A673 (cell line): Measurements from ENCODE around the gene OLFM3. TPM values are rescaled to one million over a fixed set of nuclear protein-coding genes. Genes with fewer than 3 reads are reported as not detected.
A peak's percentile ranks its signal among the peaks of the same experiment; 100 is the strongest.

Experiments
- BruUV-seq: library from RNA; stranded (reverse); fragments of 400-500 nt; replicated peaks from 2 replicates; lab custom pipeline; 2021; lab: Mats Ljungman, UMichigan
- CTCF ChIA-PET: fragments of 300-600 bp; sonication (Branson Sonifier 250); formaldehyde crosslinking; loops from one replicate; lab custom pipeline; 2022; ENCODE audit warnings: antibody characterized with exemption; lab: Charles Lee
- POLR2A ChIA-PET: fragments of 300-600 bp; sonication (Branson Sonifier 250); formaldehyde crosslinking; loops from one replicate; lab custom pipeline; 2022; ENCODE audit warnings: antibody characterized with exemption; ENCODE audit not compliant: low non-redundant PET; lab: Charles Lee
- DNase-seq: peaks from one replicate; pipeline ENCODE4 v3.0.0-alpha.2; 2015; ENCODE audit warnings: low spot score
- H3K27ac ChIP-seq: fragments of 200-600 bp; sonication (generic); 2 replicates; pipeline ENCODE4 v1.5.1; 2016; ENCODE audit warnings: mixed run types, low read depth, mild to moderate bottlenecking, mixed read lengths, antibody characterized with exemption, low read length; ENCODE audit not compliant: poor library complexity, severe bottlenecking
- H3K27me3 ChIP-seq: fragments of 200-600 bp; sonication (generic); replicated peaks from 2 replicates; pipeline ENCODE4 v1.6.1; 2017; ENCODE audit warnings: mixed run types, low read depth, mild to moderate bottlenecking, mixed read lengths, antibody characterized with exemption, low read length; ENCODE audit not compliant: insufficient read depth, poor library complexity
- H3K36me3 ChIP-seq: fragments of 200-600 bp; sonication (generic); 2 replicates; pipeline ENCODE4 v1.6.1; 2016; ENCODE audit warnings: mixed run types, mild to moderate bottlenecking, mixed read lengths, antibody characterized with exemption, low read length; ENCODE audit not compliant: insufficient read depth, poor library complexity, severe bottlenecking
- H3K4me1 ChIP-seq: fragments of 200-600 bp; sonication (generic); 2 replicates; pipeline ENCODE4 v1.6.1; 2017; ENCODE audit warnings: mixed run types, mild to moderate bottlenecking, mixed read lengths, antibody characterized with exemption, low read length; ENCODE audit not compliant: insufficient read depth, poor library complexity, severe bottlenecking
- H3K4me3 ChIP-seq: fragments of 200-600 bp; sonication (generic); 2 replicates; pipeline ENCODE4 v1.5.1; 2016; ENCODE audit warnings: low read depth, mixed run types, mild to moderate bottlenecking, mixed read lengths, low read length; ENCODE audit not compliant: poor library complexity, severe bottlenecking
- H3K9me3 ChIP-seq: fragments of 200-600 bp; sonication (generic); 2 replicates; pipeline ENCODE4 v1.6.1; 2016; ENCODE audit warnings: mixed run types, low read depth, mild to moderate bottlenecking, mixed read lengths, antibody characterized with exemption, low read length; ENCODE audit not compliant: poor library complexity, severe bottlenecking
- EZH2 ChIP-seq: fragments of 200-600 bp; sonication (generic); IDR thresholded peaks from 2 replicates; pipeline ENCODE4 v1.6.1; 2017; ENCODE audit warnings: borderline replicate concordance, low read depth, mild to moderate bottlenecking, mixed read lengths, antibody characterized with exemption, low read length; ENCODE audit not compliant: poor library complexity, severe bottlenecking
- intact Hi-C: fragments of 100-400 bp; cut with micrococcal nuclease; formaldehyde crosslinking; loops from one replicate; pipeline ENCODE4 v1.10.0; 2022; ENCODE audit not compliant: unreplicated experiment
- total RNA-seq: library from RNA; stranded (reverse); gene quantifications from 2 replicates; pipeline ENCODE4 v1.2.3, GENCODE V29; 2021
- TF ChIP-seq, protein P1 (sequence below): fragments of 300-800, 200-600 bp; sonication (generic); conservative IDR thresholded peaks from 2 replicates; pipeline ENCODE4 v1.5.1; 2017; ENCODE audit warnings: low read depth, mild to moderate bottlenecking, antibody characterized with exemption, low read length, moderate library complexity, mixed read lengths

The OLFM3 gene
- total RNA-seq, 1 experiment from 2014 or later = 85.0 TPM

DNA sequence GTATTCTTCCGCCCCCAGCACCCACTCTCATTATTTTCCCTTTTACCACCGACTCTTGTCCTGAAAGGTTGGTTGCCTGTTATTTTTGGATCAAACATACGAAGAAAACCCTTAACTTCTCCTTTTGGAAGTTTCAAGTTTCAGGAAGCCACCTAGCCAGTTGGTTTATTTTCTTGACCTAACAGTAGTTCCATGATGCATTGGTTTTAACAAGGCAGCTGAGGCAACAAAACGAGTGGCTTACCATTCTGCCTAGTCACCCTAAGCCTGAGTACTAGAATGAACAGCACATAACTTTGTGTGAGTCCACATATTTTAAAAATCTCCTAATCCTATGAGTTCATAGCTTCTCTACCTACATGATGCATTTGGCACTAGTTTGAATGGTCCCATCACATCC lies 28.9 kb downstream of the OLFM3 start:
- Histone ChIP-seq H3K27ac (no peak overlapping the region), H3K27me3 (no peaks in the 10 kb centered on the region), H3K9me3 (no peaks in the 10 kb centered on the region), H3K36me3 (peaks cover 11% of the 10 kb centered on the region), H3K4me3 (no peak overlapping the region), H3K4me1 (peaks cover 31% of the 10 kb centered on the region)
- TF ChIP-seq, protein P1, sequence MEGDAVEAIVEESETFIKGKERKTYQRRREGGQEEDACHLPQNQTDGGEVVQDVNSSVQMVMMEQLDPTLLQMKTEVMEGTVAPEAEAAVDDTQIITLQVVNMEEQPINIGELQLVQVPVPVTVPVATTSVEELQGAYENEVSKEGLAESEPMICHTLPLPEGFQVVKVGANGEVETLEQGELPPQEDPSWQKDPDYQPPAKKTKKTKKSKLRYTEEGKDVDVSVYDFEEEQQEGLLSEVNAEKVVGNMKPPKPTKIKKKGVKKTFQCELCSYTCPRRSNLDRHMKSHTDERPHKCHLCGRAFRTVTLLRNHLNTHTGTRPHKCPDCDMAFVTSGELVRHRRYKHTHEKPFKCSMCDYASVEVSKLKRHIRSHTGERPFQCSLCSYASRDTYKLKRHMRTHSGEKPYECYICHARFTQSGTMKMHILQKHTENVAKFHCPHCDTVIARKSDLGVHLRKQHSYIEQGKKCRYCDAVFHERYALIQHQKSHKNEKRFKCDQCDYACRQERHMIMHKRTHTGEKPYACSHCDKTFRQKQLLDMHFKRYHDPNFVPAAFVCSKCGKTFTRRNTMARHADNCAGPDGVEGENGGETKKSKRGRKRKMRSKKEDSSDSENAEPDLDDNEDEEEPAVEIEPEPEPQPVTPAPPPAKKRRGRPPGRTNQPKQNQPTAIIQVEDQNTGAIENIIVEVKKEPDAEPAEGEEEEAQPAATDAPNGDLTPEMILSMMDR = no peak
- no peak for TF ChIP-seq EZH2
- DNase-seq = no peak
- ChIA-PET POLR2A (no interaction called here), CTCF (no interaction called here)
- no TSS peak for BruUV-seq
- intact Hi-C loops = no loop called here

DNA sequence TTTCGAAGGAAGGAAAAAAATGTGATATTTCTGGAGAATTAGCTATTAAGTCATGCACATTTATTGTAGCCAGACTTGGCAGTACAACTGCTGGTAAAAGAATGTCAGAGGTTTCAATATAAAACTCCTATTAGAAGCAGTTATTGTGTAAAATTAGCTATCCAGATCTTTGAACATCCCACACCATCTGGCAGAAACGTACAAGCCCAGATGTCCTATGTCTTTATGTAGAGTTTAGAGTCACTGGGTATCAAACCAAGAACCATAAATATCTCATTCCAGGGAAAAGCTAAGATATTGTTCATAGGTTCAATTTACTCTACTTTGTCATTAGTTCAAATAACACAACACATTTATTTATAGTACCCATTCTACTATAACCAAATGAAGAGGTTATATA lies 31.4 kb downstream of the OLFM3 start:
- Histone ChIP-seq H3K27me3 (no peaks in the 10 kb centered on the region), H3K9me3 (no peaks in the 10 kb centered on the region), H3K4me1 (peaks cover 31% of the 10 kb centered on the region), H3K4me3 (no peak overlapping the region), H3K36me3 (peaks cover 11% of the 10 kb centered on the region), H3K27ac (no peak overlapping the region)
- POLR2A ChIA-PET = no interaction called here
- intact Hi-C loops = no loop called here
- BruUV-seq = no TSS peak
- CTCF ChIA-PET = no interaction called here
- DNase-seq = no peak
- TF ChIP-seq, protein P1 = no peak
- TF ChIP-seq EZH2 = no peak

DNA sequence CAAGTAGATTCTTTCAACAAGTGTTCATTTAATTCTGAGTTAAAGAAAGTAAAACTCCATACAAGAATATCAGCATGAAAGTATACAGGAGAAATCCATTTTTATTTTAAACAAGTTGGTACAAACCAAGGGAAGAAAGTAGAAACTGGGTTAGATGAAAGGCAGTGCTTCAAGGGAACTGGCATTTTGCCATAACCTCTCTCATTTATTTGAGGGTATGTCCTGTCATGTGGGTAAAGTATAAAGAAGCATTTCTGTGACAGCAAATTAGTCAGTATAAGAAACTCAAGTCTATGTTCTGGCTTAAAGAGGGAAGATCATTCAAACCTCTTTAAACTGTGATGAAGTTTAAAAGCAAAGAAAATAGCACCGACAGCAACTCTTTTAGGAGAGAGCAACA lies 32.0 kb downstream of the OLFM3 start:
- intact Hi-C loops = no loop called here
- ChIA-PET POLR2A (no interaction called here), CTCF (no interaction called here)
- peaks cover 11% of the 10 kb centered on the region for H3K36me3 ChIP-seq
- H3K4me3 ChIP-seq = no peak overlapping the region
- BruUV-seq = no TSS peak
- peak; percentile 59 for DNase-seq
- H3K4me1 ChIP-seq = peaks cover 34% of the 10 kb centered on the region
- TF ChIP-seq, protein P1 = no peak
- TF ChIP-seq EZH2 = no peak
- no peak overlapping the region for H3K27ac ChIP-seq
- H3K27me3 ChIP-seq = no peaks in the 10 kb centered on the region
- H3K9me3 ChIP-seq = no peaks in the 10 kb centered on the region
